ENCODE results near the gene IGFALS.
"Not testable (repeated sequence)": the region's sequence is repeated elsewhere in the genome, so short reads cannot be mapped to it uniquely, and the experiment has no call there.

Gene IGFALS

DNA sequence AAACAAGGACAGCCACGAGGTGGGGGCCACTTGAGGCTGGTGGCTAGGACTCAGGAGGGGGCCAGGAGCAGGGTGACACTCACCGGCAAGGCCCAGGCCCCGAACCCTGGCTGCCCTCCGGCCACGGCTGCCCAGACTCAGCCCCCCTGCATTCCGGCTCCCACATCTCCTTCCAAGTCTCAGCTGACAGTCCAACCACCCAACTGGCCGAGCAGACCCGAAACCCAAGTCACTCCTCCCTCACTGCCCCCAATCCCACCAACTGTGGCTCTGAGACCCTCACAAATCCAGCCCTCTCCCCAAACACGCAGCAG, 23.7 kb upstream of the IGFALS start:
- Histone ChIP-seq H3K36me3 (ENCODE audit: control insufficient read depth, insufficient read depth, low read length) (peaks cover 27% of the 10 kb centered on the region), H3K9ac (ENCODE audit: low read length) (no peak overlapping the region), H3K27ac (ENCODE audit: low read depth, low read length) (no peak overlapping the region), H3K9me3 (ENCODE audit: control insufficient read depth, insufficient read depth, low read depth, low read length) (no peaks in the 10 kb centered on the region), H3K27me3 (ENCODE audit: control insufficient read depth, insufficient read depth, low read length) (no peaks in the 10 kb centered on the region), H3K4me3 (ENCODE audit: low read depth, low read length) (no peak overlapping the region), H3K4me1 (ENCODE audit: control insufficient read depth, insufficient read depth, low read length) (no peaks in the 10 kb centered on the region)

GRCh38 chr16:1816396-1817275, 23.1 kb upstream of the IGFALS start:
- Histone ChIP-seq H3K27me3 (ENCODE audit: control insufficient read depth, insufficient read depth, low read length) (no peaks in the 10 kb centered on the region), H3K36me3 (ENCODE audit: control insufficient read depth, insufficient read depth, low read length) (peaks cover 22% of the 10 kb centered on the region), H3K9me3 (ENCODE audit: control insufficient read depth, insufficient read depth, low read depth, low read length) (no peaks in the 10 kb centered on the region), H3K9ac (ENCODE audit: low read length) (no peak overlapping the region), H3K4me1 (ENCODE audit: control insufficient read depth, insufficient read depth, low read length) (no peaks in the 10 kb centered on the region), H3K27ac (ENCODE audit: low read depth, low read length) (no peak overlapping the region), H3K4me3 (ENCODE audit: low read depth, low read length) (no peak overlapping the region)

- H3K36me3 ChIP-seq (ENCODE audit: control insufficient read depth, insufficient read depth, low read length) = peaks cover 15% of the 10 kb centered on the region
- no peak overlapping the region for H3K4me3 ChIP-seq (ENCODE audit: low read depth, low read length)
- H3K9me3 ChIP-seq (ENCODE audit: control insufficient read depth, insufficient read depth, low read depth, low read length) = no peaks in the 10 kb centered on the region
- no peak overlapping the region for H3K27ac ChIP-seq (ENCODE audit: low read depth, low read length)
- no peaks in the 10 kb centered on the region for H3K4me1 ChIP-seq (ENCODE audit: control insufficient read depth, insufficient read depth, low read length)
- H3K9ac ChIP-seq (ENCODE audit: low read length) = no peak overlapping the region
- H3K27me3 ChIP-seq (ENCODE audit: control insufficient read depth, insufficient read depth, low read length) = no peaks in the 10 kb centered on the region
Measured at GRCh38 chr16:1815461-1815860, 22.0 kb upstream of the IGFALS start.

DNA sequence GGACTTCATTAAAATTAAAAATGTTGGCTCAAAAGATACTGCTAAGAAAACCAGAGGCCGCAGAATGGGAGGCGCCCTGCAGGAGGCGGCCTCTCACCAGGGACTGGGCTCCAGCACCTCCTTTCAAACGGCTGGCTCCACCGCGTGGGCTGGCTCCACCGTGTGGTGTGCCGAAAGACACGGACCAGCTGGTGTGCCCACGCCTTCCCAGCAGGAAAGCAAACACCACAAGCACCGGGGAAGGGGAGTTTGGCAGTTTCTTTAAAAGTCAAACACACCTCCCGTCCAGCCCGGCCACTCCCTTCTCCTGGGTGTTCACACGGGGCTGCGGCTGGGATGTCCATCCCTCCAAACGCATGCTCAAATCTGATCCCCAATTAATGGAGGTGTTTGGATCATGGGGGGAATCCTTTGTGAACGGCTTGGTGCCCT, 19.2 kb upstream of the IGFALS start:
- Histone ChIP-seq H3K27ac (ENCODE audit: low read depth, low read length) (no peak overlapping the region), H3K9ac (ENCODE audit: low read length) (no peak overlapping the region), H3K4me1 (ENCODE audit: control insufficient read depth, insufficient read depth, low read length) (no peaks in the 10 kb centered on the region), H3K27me3 (ENCODE audit: control insufficient read depth, insufficient read depth, low read length) (no peaks in the 10 kb centered on the region), H3K4me3 (ENCODE audit: low read depth, low read length) (no peak overlapping the region), H3K9me3 (ENCODE audit: control insufficient read depth, insufficient read depth, low read depth, low read length) (no peaks in the 10 kb centered on the region), H3K36me3 (ENCODE audit: control insufficient read depth, insufficient read depth, low read length) (peaks cover 30% of the 10 kb centered on the region)

DNA sequence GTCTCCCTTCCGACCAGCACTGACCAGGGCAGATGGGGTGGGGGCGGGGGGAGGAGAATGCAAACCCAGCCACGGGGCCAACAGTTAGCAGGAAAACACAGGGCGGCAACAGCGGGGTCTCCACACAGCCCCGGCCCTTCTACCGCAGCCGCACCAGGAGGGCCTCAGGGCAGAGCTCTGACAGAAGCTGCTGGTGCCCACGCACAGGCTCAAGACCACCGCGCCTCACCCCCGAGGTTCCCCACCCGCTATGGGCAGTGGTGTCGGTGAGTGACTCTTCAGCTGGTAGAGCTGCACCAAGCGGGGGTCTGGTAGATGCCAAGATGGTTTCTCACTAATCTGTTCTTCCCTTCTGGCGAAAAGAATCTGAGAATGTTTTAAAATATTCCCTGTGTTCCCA, 17.0 kb upstream of the IGFALS start:
- H3K4me1 ChIP-seq (ENCODE audit: control insufficient read depth, insufficient read depth, low read length) = no peaks in the 10 kb centered on the region
- H3K9me3 ChIP-seq (ENCODE audit: control insufficient read depth, insufficient read depth, low read depth, low read length) = no peaks in the 10 kb centered on the region
- no peak overlapping the region for H3K4me3 ChIP-seq (ENCODE audit: low read depth, low read length)
- H3K27ac ChIP-seq (ENCODE audit: low read depth, low read length) = no peak overlapping the region
- H3K9ac ChIP-seq (ENCODE audit: low read length) = no peak overlapping the region
- H3K36me3 ChIP-seq (ENCODE audit: control insufficient read depth, insufficient read depth, low read length) = peaks cover 25% of the 10 kb centered on the region
- H3K27me3 ChIP-seq (ENCODE audit: control insufficient read depth, insufficient read depth, low read length) = no peaks in the 10 kb centered on the region

GRCh38 chr16:1810106-1810505, 16.6 kb upstream of the IGFALS start:
- no peaks in the 10 kb centered on the region for H3K9me3 ChIP-seq (ENCODE audit: control insufficient read depth, insufficient read depth, low read depth, low read length)
- no peaks in the 10 kb centered on the region for H3K27me3 ChIP-seq (ENCODE audit: control insufficient read depth, insufficient read depth, low read length)
- H3K27ac ChIP-seq (ENCODE audit: low read depth, low read length) = no peak overlapping the region
- no peaks in the 10 kb centered on the region for H3K4me1 ChIP-seq (ENCODE audit: control insufficient read depth, insufficient read depth, low read length)
- H3K4me3 ChIP-seq (ENCODE audit: low read depth, low read length) = no peak overlapping the region
- H3K9ac ChIP-seq (ENCODE audit: low read length) = no peak overlapping the region
- H3K36me3 ChIP-seq (ENCODE audit: control insufficient read depth, insufficient read depth, low read length) = peaks cover 24% of the 10 kb centered on the region

DNA sequence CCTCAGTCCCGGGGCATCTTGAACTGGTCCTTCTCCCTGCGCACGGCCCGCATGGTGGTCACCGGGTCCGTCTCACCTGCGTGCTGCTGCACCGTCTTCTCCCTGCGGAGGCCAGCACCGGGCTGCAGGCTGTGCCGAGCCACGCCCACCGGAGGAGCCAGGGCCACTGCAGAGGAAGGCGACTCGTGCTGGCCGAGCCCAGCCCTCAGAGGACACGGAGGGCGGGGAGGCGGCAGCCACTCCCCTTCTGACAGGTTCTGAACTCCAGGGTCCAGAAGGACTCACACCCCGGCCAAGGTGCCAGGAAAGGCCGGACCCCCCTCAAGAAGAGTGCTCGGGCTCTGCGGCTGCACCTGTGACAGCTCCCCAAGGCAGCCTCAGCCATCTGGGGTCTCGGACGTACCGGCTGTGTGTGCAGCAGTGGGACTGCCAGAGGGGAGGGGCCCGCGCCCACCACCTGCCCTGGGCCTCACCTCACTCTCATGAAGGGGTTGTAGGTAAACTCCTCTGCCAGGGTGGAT, 15.8 kb upstream of the IGFALS start:
- Histone ChIP-seq H3K4me3 (ENCODE audit: low read depth, low read length) (no peak overlapping the region), H3K36me3 (ENCODE audit: control insufficient read depth, insufficient read depth, low read length) (peaks cover 24% of the 10 kb centered on the region), H3K9ac (ENCODE audit: low read length) (no peak overlapping the region), H3K4me1 (ENCODE audit: control insufficient read depth, insufficient read depth, low read length) (no peaks in the 10 kb centered on the region), H3K27ac (ENCODE audit: low read depth, low read length) (no peak overlapping the region), H3K9me3 (ENCODE audit: control insufficient read depth, insufficient read depth, low read depth, low read length) (no peaks in the 10 kb centered on the region), H3K27me3 (ENCODE audit: control insufficient read depth, insufficient read depth, low read length) (no peaks in the 10 kb centered on the region)

GRCh38 chr16:1808691-1809090, 15.2 kb upstream of the IGFALS start:
- peaks cover 24% of the 10 kb centered on the region for H3K36me3 ChIP-seq (ENCODE audit: control insufficient read depth, insufficient read depth, low read length)
- no peaks in the 10 kb centered on the region for H3K27me3 ChIP-seq (ENCODE audit: control insufficient read depth, insufficient read depth, low read length)

DNA sequence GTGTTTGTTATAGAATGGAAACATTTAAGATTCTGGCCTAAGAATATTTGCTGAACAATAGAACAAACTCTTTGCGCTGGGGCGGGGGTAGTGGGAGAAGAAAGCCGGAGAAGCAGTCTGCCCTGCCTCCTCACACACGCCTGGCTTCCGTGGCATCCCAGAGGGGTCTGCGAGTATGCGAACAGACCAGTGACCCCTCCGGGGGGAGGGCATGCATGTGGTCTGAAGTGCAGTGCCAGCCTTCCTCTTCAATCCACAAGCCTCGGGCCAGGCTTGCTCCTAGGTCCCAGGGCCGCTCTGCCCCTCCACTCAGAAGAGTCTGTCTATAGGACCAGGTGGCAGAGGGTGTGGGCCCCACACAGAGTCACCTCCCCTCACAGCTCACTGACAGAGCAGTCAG, 14.1 kb upstream of the IGFALS start:
- Histone ChIP-seq H3K36me3 (ENCODE audit: control insufficient read depth, insufficient read depth, low read length) (peaks cover 24% of the 10 kb centered on the region), H3K9me3 (ENCODE audit: control insufficient read depth, insufficient read depth, low read depth, low read length) (peaks cover under 1% of the 10 kb centered on the region; the same call in 1 of the 2 replicates), H3K27me3 (ENCODE audit: control insufficient read depth, insufficient read depth, low read length) (no peaks in the 10 kb centered on the region), H3K4me1 (ENCODE audit: control insufficient read depth, insufficient read depth, low read length) (no peaks in the 10 kb centered on the region), H3K4me3 (ENCODE audit: low read depth, low read length) (no peak overlapping the region), H3K9ac (ENCODE audit: low read length) (no peak overlapping the region), H3K27ac (ENCODE audit: low read depth, low read length) (no peak overlapping the region)

More at GRCh38 chr16:1808691-1809090, 15.2 kb upstream of the IGFALS start:
- Histone ChIP-seq H3K4me1 (ENCODE audit: control insufficient read depth, insufficient read depth, low read length) (no peaks in the 10 kb centered on the region), H3K4me3 (ENCODE audit: low read depth, low read length) (no peak overlapping the region), H3K9me3 (ENCODE audit: control insufficient read depth, insufficient read depth, low read depth, low read length) (no peaks in the 10 kb centered on the region), H3K9ac (ENCODE audit: low read length) (no peak overlapping the region), H3K27ac (ENCODE audit: low read depth, low read length) (no peak overlapping the region)

GRCh38 chr16:1800701-1801100, 7.2 kb upstream of the IGFALS start:
- peaks cover 47% of the 10 kb centered on the region for H3K9me3 ChIP-seq (ENCODE audit: control insufficient read depth, insufficient read depth, low read depth, low read length)
- no peaks in the 10 kb centered on the region for H3K27me3 ChIP-seq (ENCODE audit: control insufficient read depth, insufficient read depth, low read length)
- peaks cover 5% of the 10 kb centered on the region; the same call in 1 of the 2 replicates for H3K36me3 ChIP-seq (ENCODE audit: control insufficient read depth, insufficient read depth, low read length)
- H3K27ac ChIP-seq (ENCODE audit: low read depth, low read length) = no peak overlapping the region
- no peaks in the 10 kb centered on the region for H3K4me1 ChIP-seq (ENCODE audit: control insufficient read depth, insufficient read depth, low read length)
- no peak overlapping the region for H3K4me3 ChIP-seq (ENCODE audit: low read depth, low read length)
- no peak overlapping the region for H3K9ac ChIP-seq (ENCODE audit: low read length)

DNA sequence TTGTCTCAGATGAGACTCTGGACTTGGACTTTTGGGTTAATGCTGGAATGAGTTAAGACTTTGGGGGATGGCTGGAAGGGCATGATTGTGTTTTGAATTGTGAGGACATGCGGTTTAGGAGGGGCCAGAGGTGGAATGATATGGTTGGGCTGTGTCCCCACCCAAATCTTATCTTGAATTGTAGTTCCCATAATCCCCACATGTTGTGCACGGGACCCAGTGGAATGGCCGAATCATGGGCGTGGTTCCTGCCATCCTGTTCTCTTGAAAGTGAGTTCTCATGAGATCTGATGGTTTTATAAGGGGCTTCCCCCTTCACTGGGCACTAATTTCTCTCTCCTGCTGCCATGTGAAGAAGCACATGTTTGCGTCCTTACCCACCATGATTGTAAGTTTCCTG, 5.8 kb upstream of the IGFALS start:
- not testable (repeated sequence) for H3K4me3 ChIP-seq (ENCODE audit: low read depth, low read length); H3K27me3 ChIP-seq (ENCODE audit: control insufficient read depth, insufficient read depth, low read length); H3K27ac ChIP-seq (ENCODE audit: low read depth, low read length); H3K9ac ChIP-seq (ENCODE audit: low read length); H3K36me3 ChIP-seq (ENCODE audit: control insufficient read depth, insufficient read depth, low read length); H3K4me1 ChIP-seq (ENCODE audit: control insufficient read depth, insufficient read depth, low read length)
- H3K9me3 ChIP-seq (ENCODE audit: control insufficient read depth, insufficient read depth, low read depth, low read length) = peaks cover 47% of the 10 kb centered on the region

Data from HUES6 (cell line).